Kidney (tissue), 14 donors: ENCODE data around the gene ZNF358. TPM values are rescaled to one million over a fixed set of nuclear protein-coding genes. Genes with fewer than 3 reads are reported as not detected.

Experiments used
- DNase-seq, 5 donors: peaks; one replicate each; pipeline ENCODE4 v3.0.0-alpha.2; 2013 to 2020
- FAIRE-seq: peaks from 2 replicates; lab custom pipeline; 2012; peaks lifted over from hg19 to GRCh38; lab: Jason Lieb, UNC
- H3K27ac ChIP-seq, 2 donors: one replicate each; pipeline ENCODE4 v1.7.0; 2013; ENCODE audit warnings: low read depth in 2 of 2, low read length in 2 of 2, inconsistent platforms in 1 of 2
- H3K27me3 ChIP-seq: one replicate; pipeline ENCODE4 v1.7.1; 2013; ENCODE audit warnings: low read length, inconsistent platforms; ENCODE audit not compliant: control insufficient read depth, insufficient read depth
- H3K36me3 ChIP-seq, 3 donors: one replicate each; pipeline versions ENCODE4 v1.7.0 to v1.7.1; 2013; ENCODE audit warnings: low read length in 3 of 3, control low read depth in 1 of 3, inconsistent platforms in 1 of 3; ENCODE audit not compliant: insufficient read depth in 3 of 3, control insufficient read depth in 2 of 3
- H3K4me1 ChIP-seq, 3 donors: one replicate each; pipeline versions ENCODE4 v1.7.0 to v1.7.1; 2013; ENCODE audit warnings: low read length in 3 of 3, inconsistent platforms in 1 of 3, low read depth in 1 of 3; ENCODE audit not compliant: control insufficient read depth in 2 of 3, insufficient read depth in 2 of 3
- H3K4me3 ChIP-seq, 3 donors: one replicate each; pipeline versions ENCODE4 v1.7.0 to v1.8.1; 2013; ENCODE audit warnings: low read length in 3 of 3, control low read depth in 1 of 3, inconsistent platforms in 1 of 3
- H3K9ac ChIP-seq, 3 donors: one replicate each; pipeline versions ENCODE4 v1.7.0 to v1.7.1; 2013; ENCODE audit warnings: low read length in 3 of 3, control low read depth in 1 of 3, inconsistent platforms in 1 of 3
- H3K9me3 ChIP-seq, 3 donors: one replicate each; pipeline versions ENCODE4 v1.7.0 to v1.7.1; 2013; ENCODE audit warnings: low read length in 3 of 3, control low read depth in 1 of 3, inconsistent platforms in 1 of 3; ENCODE audit not compliant: control insufficient read depth in 2 of 3, insufficient read depth in 1 of 3
- CTCF ChIP-seq: IDR thresholded peaks from 3 replicates; pipeline ENCODE4 v1.5.1; 2012; ENCODE audit warnings: mild to moderate bottlenecking, moderate library complexity, borderline replicate concordance; ENCODE audit not compliant: insufficient read depth; ENCODE audit errors: extremely low read depth
- intact Hi-C: fragments of 100-400 bp; cut with DNase I; formaldehyde crosslinking; loops from one replicate; pipeline ENCODE4 v1.11.1; 2022
- polyA plus RNA-seq: library from polyadenylated mRNA; stranded (reverse); fragments of 350-450 nt; fragmentation: Illumina TruSeq; extraction: RNeasy Lipid Tissue Mini Kit (QIAGEN cat#74804); gene quantifications from one replicate; pipeline ENCODE4 v1.2.3, GENCODE V29; 2014; ENCODE audit warnings: low read depth, low replicate concordance; ENCODE audit not compliant: insufficient read depth
- total RNA-seq: library from RNA; stranded (reverse); fragmentation: NEBNext Ultra II Directional; extraction: Animal tissue kit (Norgen Biotek cat#: 25700); gene quantifications from one replicate; pipeline ENCODE4 v1.2.1, GENCODE V29; 2021
- donor health status: control.
- donor health status: control.
- donor health status: control.
- donor health status: control.
- donor health status: control.
- donor health status: DM: yes; HTN: yes; CAD: no.
- donor health status: Normal renal cell carcinoma (clear cell type).

The ZNF358 gene
- total and polyA plus RNA-seq, 2 donors from 2014 or later: 39.1 to 79.1 TPM

DNA sequence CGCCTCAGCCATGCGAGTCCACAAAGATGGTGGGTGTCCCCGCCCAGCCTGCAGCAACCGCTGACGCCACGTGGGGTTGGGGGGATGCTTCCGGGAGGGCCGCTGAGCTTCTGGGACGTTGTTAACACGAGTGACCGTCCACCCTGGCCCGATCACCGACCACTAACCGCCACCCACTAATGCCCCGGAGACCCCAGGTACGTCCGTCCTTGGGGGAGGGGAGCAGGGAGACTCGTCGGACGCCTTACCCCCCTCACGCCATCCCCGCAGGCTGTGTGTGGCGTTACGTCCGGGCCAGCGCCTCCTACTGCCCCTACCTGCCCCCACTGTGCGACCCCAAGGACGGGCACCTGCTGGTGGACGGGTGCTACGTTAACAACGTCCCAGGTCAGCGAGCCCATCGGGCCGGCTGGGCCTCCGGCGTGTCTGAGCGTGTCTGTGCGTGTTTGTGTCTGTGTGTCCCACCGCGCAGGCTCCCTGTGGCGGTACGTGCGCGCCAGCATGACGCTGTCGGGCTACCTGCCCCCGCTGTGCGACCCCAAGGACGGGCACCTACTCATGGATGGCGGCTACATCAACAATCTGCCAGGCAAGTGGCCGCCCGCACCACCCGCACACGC, 40.9 kb downstream of the ZNF358 start:
- no peak for TF ChIP-seq CTCF
- no peak for FAIRE-seq

DNA sequence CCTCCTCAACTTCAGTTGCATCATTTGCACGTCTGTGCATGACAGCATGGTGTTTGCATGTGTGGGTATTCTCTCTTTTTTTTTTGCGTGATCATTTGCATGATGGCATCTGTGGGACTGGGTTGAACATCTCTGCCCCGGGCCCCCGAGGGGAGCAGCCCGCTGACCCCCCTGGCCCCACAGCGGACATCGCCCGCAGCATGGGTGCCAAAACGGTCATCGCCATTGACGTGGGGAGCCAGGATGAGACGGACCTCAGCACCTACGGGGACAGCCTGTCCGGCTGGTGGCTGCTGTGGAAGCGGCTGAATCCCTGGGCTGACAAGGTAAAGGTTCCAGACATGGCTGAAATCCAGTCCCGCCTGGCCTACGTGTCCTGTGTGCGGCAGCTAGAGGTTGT, 42.8 kb downstream of the ZNF358 start:
- intact Hi-C loops: no loop called here
- Histone ChIP-seq H3K27me3 (no peaks in the 10 kb centered on the region), H3K36me3 (peaks cover 4 to 22% (median 21%) of the 10 kb centered on the region in 3 donors), H3K4me3 (no peak overlapping the region), H3K4me1 (no peaks in the 10 kb centered on the region), H3K27ac (no peak overlapping the region), H3K9ac (no peak overlapping the region), H3K9me3 (peaks cover 0 to 2% (median 0%) of the 10 kb centered on the region in 3 donors)
- TF ChIP-seq CTCF: no peak
- no peak for DNase-seq
- FAIRE-seq: no peak

More for the DNA sequence above, 40.9 kb downstream of the ZNF358 start:
- Histone ChIP-seq H3K27me3 (no peaks in the 10 kb centered on the region), H3K27ac (no peak overlapping the region), H3K9me3 (peaks cover 0 to 2% (median 0%) of the 10 kb centered on the region in 3 donors), H3K4me1 (no peaks in the 10 kb centered on the region), H3K9ac (no peak overlapping the region), H3K4me3 (no peak overlapping the region), H3K36me3 (peaks cover 4 to 22% (median 21%) of the 10 kb centered on the region in 3 donors)
- intact Hi-C loops: no loop called here
- DNase-seq: peak in 1 of 5 donors; percentile 51

GRCh38 chr19:7559102-7559501, 43.2 kb downstream of the ZNF358 start:
- Histone ChIP-seq H3K27me3 (no peaks in the 10 kb centered on the region), H3K36me3 (peaks cover 4 to 22% (median 21%) of the 10 kb centered on the region in 3 donors), H3K9me3 (peaks cover 0 to 2% (median 0%) of the 10 kb centered on the region in 3 donors), H3K4me3 (no peak overlapping the region), H3K4me1 (no peaks in the 10 kb centered on the region), H3K9ac (no peak overlapping the region), H3K27ac (no peak overlapping the region)
- no peak for TF ChIP-seq CTCF
- no peak for FAIRE-seq
- intact Hi-C loops: no loop called here
- no peak for DNase-seq
